Psoas muscle (tissue), 8 donors: ENCODE data around the gene CXCL16. TPM values are rescaled to one million over a fixed set of nuclear protein-coding genes. Genes with fewer than 3 reads are reported as not detected.
A peak's percentile ranks its signal among the peaks of the same experiment; 100 is the strongest.

Source experiments
- ATAC-seq, 4 donors: fragments of 200-7000 bp; cut with Tn5 transposase; one replicate each; pipeline ENCODE4 v1.9.1; 2020; ENCODE audit warnings: moderate library complexity in 3 of 4, mild to moderate bottlenecking in 2 of 4
- DNase-seq, 2 donors: peaks; one replicate each; pipeline ENCODE4 v3.0.0-alpha.2; 2020
- H3K27ac ChIP-seq: fragments of 200-600 bp; one replicate; pipeline ENCODE4 v1.8.0; 2022
- H3K27me3 ChIP-seq, 3 donors: fragments of 200-600 bp in 1 of 3; one replicate each; pipeline versions ENCODE4 v1.6.1 to v1.8.0; 2013 to 2022; ENCODE audit warnings: low read length in 2 of 3, mild to moderate bottlenecking in 2 of 3, moderate library complexity in 1 of 3; ENCODE audit not compliant: insufficient read depth in 3 of 3
- H3K36me3 ChIP-seq, 2 donors: fragments of 200-600 bp in 1 of 2; one replicate each; pipeline versions ENCODE4 v1.6.1 to v1.8.0; 2013 to 2022; ENCODE audit warnings: low read depth in 1 of 2, mild to moderate bottlenecking in 1 of 2, moderate library complexity in 1 of 2; ENCODE audit not compliant: insufficient read depth in 1 of 2
- H3K4me1 ChIP-seq: fragments of 200-600 bp; one replicate; pipeline ENCODE4 v1.8.0; 2022
- H3K4me3 ChIP-seq: fragments of 200-600 bp; one replicate; pipeline ENCODE4 v1.8.0; 2022; ENCODE audit warnings: mild to moderate bottlenecking
- H3K9me3 ChIP-seq: fragments of 200-600 bp; one replicate; pipeline ENCODE4 v1.8.0; 2022
- WGBS, 3 donors: extraction: QIAGEN DNeasy Blood & Tissue Kit; methylation state at CpG; one replicate each; pipeline versions ENCODE4 v1.1.6 to v1.1.7; 2013; 5-methylcytosine and 5-hydroxymethylcytosine counted together
- intact Hi-C, 2 donors: fragments of 100-400 bp; cut with DNase I; formaldehyde crosslinking; loops; one replicate each; pipeline versions ENCODE4 v1.11.0 to v1.14.2; 2022
- long read RNA-seq, 2 donors: library from polyadenylated mRNA; unstranded; transcript quantifications; one replicate each; pipeline ENCODE4 v2.0.0, GENCODE V29; 2021
- polyA plus RNA-seq, 3 donors: library from polyadenylated mRNA; stranded (reverse); fragments of 200-250 nt; gene quantifications; one replicate each; pipeline ENCODE4 v1.2.3, GENCODE V29; 2013
- total RNA-seq, 4 donors: library from RNA; stranded (reverse); fragmentation: NEBNext Ultra II Directional in 2 of 4; extraction: Animal tissue kit (Norgen Biotek cat#: 25700) in 2 of 4; gene quantifications; one replicate each; pipeline versions ENCODE4 v1.2.1 to v1.2.4, GENCODE V29; 2021 to 2023
- TF ChIP-seq, protein P1 (sequence below): fragments of 200-600 bp; IDR thresholded peaks from one replicate; pipeline ENCODE4 v1.8.0; 2022; ENCODE audit warnings: antibody characterized with exemption
- donor health status: healthy with polysubstance abuse.
- donor health status: DM: no; HTN: no; CAD: no; lungs with moderate emphysema.
- donor health status: Bipolar disorder and iron deficiency.
- donor health status: healthy.
- donor health status: DM: yes; HTN: yes; CAD: no.
- donor health status: DM: no; HTN: no; CAD: no.
- donor health status: DM: no; HTN: no; CAD: no.
- donor health status: DM: yes; HTN: yes; CAD: no.

CXCL16 gene
- total RNA-seq = 1 to 10 TPM; 1.7 to 5.4 (median 2.8) TPM
- under 1 TPM; 0.45 to 0.72 (median 0.48) TPM for polyA plus RNA-seq
- long read RNA-seq, donor 1, transcript CXCL16-201 (6 exons, 2,222 nt) = major isoform, 6 of 7 reads
- long read RNA-seq, donor 1, partial matches to known transcripts = 1 of 7 reads
- long read RNA-seq, donor 1, other reads (novel, unspliced or antisense) = 0 of 7 reads
- long read RNA-seq, donor 2, partial matches to known transcripts = 0 of 6 reads
- long read RNA-seq, donor 2, other reads (novel, unspliced or antisense) = 1 of 6 reads

GRCh38 chr17:4739122-4740024 is at the start of gene CXCL16, which contains the start of gene ZMYND15:
Gene CXCL16, minus strand, starts transcription at chr17:4739928. Its CDS starts 589 bp downstream, at chr17:4739339.
Gene ZMYND15, plus strand, starts transcription at chr17:4739833. Its CDS starts 716 bp downstream, at chr17:4740549.
- peak within 1 kb of the TSS; percentile 92 for H3K4me3 ChIP-seq
- 0 to 1% (median 0%) methylated on average over 67 to 100 of the region's 100 CpGs for WGBS, 3 donors
- H3K4me1 ChIP-seq = peaks cover 7% of the 10 kb centered on the region
- DNase-seq = peak; percentile 57 to 72
- H3K27ac ChIP-seq = no peak within 1 kb of the TSS
- peaks cover 0 to 59% (median 13%) of the 10 kb centered on the region in 3 donors for H3K27me3 ChIP-seq
- H3K9me3 ChIP-seq = no peaks in the 10 kb centered on the region
- no peaks in the 10 kb centered on the region for H3K36me3 ChIP-seq
- intact Hi-C loops = loop anchor here in 1 of 2 donors (5.0 kb wide), 1 partner anchor 148 kb away; no protein-coding TSS in a partner anchor
- TF ChIP-seq, protein P1, sequence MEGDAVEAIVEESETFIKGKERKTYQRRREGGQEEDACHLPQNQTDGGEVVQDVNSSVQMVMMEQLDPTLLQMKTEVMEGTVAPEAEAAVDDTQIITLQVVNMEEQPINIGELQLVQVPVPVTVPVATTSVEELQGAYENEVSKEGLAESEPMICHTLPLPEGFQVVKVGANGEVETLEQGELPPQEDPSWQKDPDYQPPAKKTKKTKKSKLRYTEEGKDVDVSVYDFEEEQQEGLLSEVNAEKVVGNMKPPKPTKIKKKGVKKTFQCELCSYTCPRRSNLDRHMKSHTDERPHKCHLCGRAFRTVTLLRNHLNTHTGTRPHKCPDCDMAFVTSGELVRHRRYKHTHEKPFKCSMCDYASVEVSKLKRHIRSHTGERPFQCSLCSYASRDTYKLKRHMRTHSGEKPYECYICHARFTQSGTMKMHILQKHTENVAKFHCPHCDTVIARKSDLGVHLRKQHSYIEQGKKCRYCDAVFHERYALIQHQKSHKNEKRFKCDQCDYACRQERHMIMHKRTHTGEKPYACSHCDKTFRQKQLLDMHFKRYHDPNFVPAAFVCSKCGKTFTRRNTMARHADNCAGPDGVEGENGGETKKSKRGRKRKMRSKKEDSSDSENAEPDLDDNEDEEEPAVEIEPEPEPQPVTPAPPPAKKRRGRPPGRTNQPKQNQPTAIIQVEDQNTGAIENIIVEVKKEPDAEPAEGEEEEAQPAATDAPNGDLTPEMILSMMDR = no peak
- ATAC-seq = peak; percentile 53 to 76 (median 69)

DNA sequence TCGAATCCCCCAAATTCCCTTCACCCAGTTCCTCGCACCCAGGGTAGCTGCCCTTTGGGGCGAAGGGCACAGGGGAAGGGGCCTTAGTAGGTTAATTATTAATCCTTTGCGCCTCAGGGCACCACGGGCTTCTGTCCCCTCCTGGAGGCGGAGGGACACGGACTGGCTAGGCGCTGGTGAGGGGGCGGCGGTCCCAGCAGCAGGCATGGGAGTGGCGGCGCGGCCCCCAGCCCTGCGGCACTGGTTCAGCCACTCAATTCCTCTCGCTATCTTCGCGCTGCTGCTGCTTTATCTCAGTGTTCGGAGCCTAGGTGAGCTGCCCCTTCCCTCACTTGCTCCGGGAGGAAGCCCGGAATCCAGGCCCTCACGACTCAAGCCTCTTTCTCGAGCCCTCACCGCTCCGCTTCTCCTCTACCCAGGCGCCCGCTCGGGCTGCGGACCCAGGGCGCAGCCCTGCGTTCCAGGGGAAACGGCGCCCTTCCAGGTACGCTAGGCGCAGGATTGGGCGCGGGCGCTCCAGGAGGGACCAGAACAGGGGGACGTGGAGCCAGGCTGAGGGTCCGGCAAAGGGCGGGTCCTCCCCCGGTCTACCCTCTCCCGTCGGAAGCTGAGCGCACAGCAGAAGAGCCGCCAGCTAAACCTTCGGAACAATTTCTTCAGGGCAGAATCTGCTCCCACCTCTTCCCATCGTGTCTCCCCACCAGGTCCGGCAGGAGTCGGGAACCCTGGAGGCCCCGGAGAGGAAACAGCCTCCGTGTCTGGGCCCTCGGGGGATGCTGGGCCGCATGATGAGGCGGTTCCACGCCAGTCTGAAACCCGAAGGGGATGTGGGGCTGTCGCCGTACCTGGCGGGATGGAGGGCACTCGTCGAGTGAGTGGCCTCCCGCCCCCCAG is 49.3 kb upstream of the CXCL16 start, which contains the start of gene GLTPD2:
Gene GLTPD2 (plus strand): TSS at position 158 of the 894 bp plus-strand sequence. CDS start 48 bp downstream, at position 206.
- no peak for DNase-seq
- intact Hi-C loops = no loop called here
- Histone ChIP-seq H3K9me3 (no peaks in the 10 kb centered on the region), H3K27me3 (peaks cover 0 to 23% (median 5%) of the 10 kb centered on the region in 3 donors), H3K36me3 (no peaks in the 10 kb centered on the region), H3K4me1 (peaks cover 26% of the 10 kb centered on the region), H3K27ac (peak within 1 kb of the TSS; percentile 90), H3K4me3 (peak within 1 kb of the TSS; percentile 82)
- no peak for ATAC-seq
- TF ChIP-seq, protein P1 = no peak
- 48 to 50% (median 49%) methylated on average over 60 to 62 of the region's 62 CpGs for WGBS, 3 donors

DNA sequence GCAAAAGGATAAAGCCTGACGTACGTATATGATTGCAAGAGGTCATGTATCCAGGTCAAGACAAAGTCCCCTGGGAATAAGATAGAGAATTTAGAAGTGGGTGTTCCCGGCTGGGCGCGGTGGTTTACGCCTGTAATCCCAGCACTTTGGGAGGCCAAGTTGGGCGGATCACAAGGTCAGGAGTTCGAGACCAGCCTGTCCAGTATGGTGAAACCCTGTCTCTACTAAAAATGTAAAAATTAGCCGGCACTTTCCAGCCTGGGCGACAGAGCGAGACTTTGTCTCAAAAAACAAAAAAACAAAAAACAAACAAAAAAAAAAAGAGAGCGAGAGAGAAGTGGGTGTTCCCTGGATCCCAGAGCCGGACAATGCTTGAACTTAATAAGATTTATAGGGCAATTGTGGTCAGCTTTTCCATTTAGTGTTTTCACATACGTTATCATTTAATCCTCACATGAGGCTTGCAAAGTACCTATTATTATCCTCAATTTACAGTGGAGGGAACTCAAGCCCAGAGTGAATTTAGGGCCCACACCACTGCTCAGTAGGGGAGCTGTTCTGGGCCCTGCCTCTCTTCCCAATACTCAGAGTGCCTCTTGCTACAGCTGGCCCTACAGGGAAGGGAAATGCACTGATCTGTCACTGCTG is 48.6 kb upstream of the CXCL16 start:
- no peak for ATAC-seq
- Histone ChIP-seq H3K27ac (no peak overlapping the region), H3K27me3 (peaks cover 0 to 31% (median 7%) of the 10 kb centered on the region in 3 donors), H3K4me3 (peak overlapping the region; percentile 82), H3K36me3 (no peaks in the 10 kb centered on the region), H3K4me1 (peaks cover 26% of the 10 kb centered on the region), H3K9me3 (no peaks in the 10 kb centered on the region)
- intact Hi-C loops = no loop called here
- peak in 1 of 2 donors; percentile 22 for DNase-seq
- WGBS, 3 donors = 78 to 83% (median 79%) methylated on average over 14 of the region's 14 CpGs
- TF ChIP-seq, protein P1 = no peak

DNA sequence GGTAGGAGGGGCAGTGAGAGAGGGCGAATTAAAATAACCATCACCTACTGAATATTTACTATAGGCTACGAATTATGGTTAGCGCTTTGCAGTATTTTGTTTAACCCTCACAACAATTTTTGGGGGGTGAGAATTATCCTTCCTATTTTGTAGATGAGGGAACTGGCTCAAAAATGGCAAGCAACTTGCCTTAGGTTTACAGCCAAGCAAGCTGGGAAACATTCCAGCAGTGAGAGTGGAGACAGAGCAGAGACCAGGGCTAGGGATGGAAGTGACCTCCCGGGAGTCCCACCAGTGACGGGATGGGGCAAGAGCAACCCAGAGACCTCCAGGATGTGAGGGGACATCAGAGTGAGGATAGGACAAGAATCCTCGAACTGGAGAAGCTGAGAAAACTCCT is 46.8 kb upstream of the CXCL16 start:
- H3K9me3 ChIP-seq = no peaks in the 10 kb centered on the region
- H3K4me3 ChIP-seq = peak overlapping the region; percentile 52
- TF ChIP-seq, protein P1 = no peak
- no peak overlapping the region for H3K27ac ChIP-seq
- DNase-seq = no peak
- ATAC-seq = no peak
- H3K4me1 ChIP-seq = peaks cover 26% of the 10 kb centered on the region
- H3K36me3 ChIP-seq = no peaks in the 10 kb centered on the region
- 7 to 10% (median 8%) methylated on average over 6 of the region's 6 CpGs for WGBS, 3 donors
- H3K27me3 ChIP-seq = peaks cover 0 to 47% (median 12%) of the 10 kb centered on the region in 3 donors
- intact Hi-C loops = loop anchor here (2.0 kb wide), 3 partner anchors 54 to 102 kb away; no protein-coding TSS in a partner anchor
